Esophagus muscularis mucosa (tissue), 4 donors: ENCODE results near the gene ZBTB7B. TPM values are rescaled to one million over a fixed set of nuclear protein-coding genes. Genes with fewer than 3 reads are reported as not detected.
A peak's percentile ranks its signal among the peaks of the same experiment; 100 is the strongest.

ENCODE experiments used
- DNase-seq: peaks from one replicate; pipeline ENCODE4 v3.0.0-alpha.2; 2017; ENCODE audit errors: extremely low spot score
- H3K27ac ChIP-seq, 4 donors: fragments of 200-600 bp; sonication (generic); replicated peaks in 1 of 4; 1 replicate in 3 of 4; 2 replicates in 1 of 4; pipeline ENCODE4 v1.5.1; 2016 to 2019; ENCODE audit warnings: mild to moderate bottlenecking in 1 of 4
- H3K27me3 ChIP-seq, 4 donors: fragments of 200-600 bp; sonication (generic); one replicate each; pipeline versions ENCODE4 v1.5.1 to v1.6.0; 2016 to 2019
- H3K36me3 ChIP-seq, 4 donors: fragments of 200-600 bp; sonication (generic); one replicate each; pipeline ENCODE4 v1.5.1; 2016 to 2019
- H3K4me1 ChIP-seq, 4 donors: fragments of 200-600 bp; sonication (generic); one replicate each; pipeline ENCODE4 v1.5.1; 2016 to 2019
- H3K4me3 ChIP-seq, 4 donors: fragments of 200-600 bp; sonication (generic); 1 replicate in 2 of 4; 2 replicates in 2 of 4; pipeline ENCODE4 v1.5.1; 2016 to 2019; ENCODE audit warnings: mild to moderate bottlenecking in 4 of 4, moderate library complexity in 1 of 4
- H3K9me3 ChIP-seq, 4 donors: fragments of 200-600 bp; sonication (generic); 1 replicate in 3 of 4; 2 replicates in 1 of 4; pipeline ENCODE4 v1.5.1; 2016 to 2019
- EP300 ChIP-seq: sonication (generic); formaldehyde crosslinking; IDR thresholded peaks from one replicate; pipeline ENCODE4 v1.6.1; 2017; ENCODE audit warnings: antibody characterized with exemption
- POLR2A ChIP-seq: fragments of 450-650 bp; IDR thresholded peaks from one replicate; pipeline ENCODE4 v1.6.1; 2017; ENCODE audit warnings: antibody characterized with exemption, moderate library complexity, mild to moderate bottlenecking, low read depth
- POLR2AphosphoS5 ChIP-seq, 2 donors: sonication (generic); formaldehyde crosslinking; IDR thresholded peaks; one replicate each; pipeline ENCODE4 v1.6.1; 2017; ENCODE audit warnings: antibody characterized with exemption in 2 of 2
- WGBS: methylation state at CpG from one replicate; pipeline ENCODE4 v1.1.5; 2018; 5-methylcytosine and 5-hydroxymethylcytosine counted together
- intact Hi-C: fragments of 100-400 bp; cut with DNase I; formaldehyde crosslinking; loops from one replicate; pipeline ENCODE4 v1.15.1; 2023
- total RNA-seq, 4 donors: library from RNA; depleted of rRNA; stranded (reverse); fragments of >200 nt; gene quantifications; one replicate each; pipeline versions ENCODE4 v1.1.0 to v1.2.1, GENCODE V29; 2016
- TF ChIP-seq, protein P1 (sequence below), 3 experiments: fragments of 200-600 bp in 2 of 3; fragments of 450-650 bp in 1 of 3; sonication (generic) in 2 of 3; IDR thresholded peaks; one replicate each; pipeline ENCODE4 v1.5.1; 2017 to 2019; ENCODE audit warnings: antibody characterized with exemption in 3 of 3, mild to moderate bottlenecking in 2 of 3, moderate library complexity in 1 of 3

Gene ZBTB7B
- total RNA-seq, result 10 to 100 TPM; 50.0 to 68.9 (median 55.8) TPM

DNA sequence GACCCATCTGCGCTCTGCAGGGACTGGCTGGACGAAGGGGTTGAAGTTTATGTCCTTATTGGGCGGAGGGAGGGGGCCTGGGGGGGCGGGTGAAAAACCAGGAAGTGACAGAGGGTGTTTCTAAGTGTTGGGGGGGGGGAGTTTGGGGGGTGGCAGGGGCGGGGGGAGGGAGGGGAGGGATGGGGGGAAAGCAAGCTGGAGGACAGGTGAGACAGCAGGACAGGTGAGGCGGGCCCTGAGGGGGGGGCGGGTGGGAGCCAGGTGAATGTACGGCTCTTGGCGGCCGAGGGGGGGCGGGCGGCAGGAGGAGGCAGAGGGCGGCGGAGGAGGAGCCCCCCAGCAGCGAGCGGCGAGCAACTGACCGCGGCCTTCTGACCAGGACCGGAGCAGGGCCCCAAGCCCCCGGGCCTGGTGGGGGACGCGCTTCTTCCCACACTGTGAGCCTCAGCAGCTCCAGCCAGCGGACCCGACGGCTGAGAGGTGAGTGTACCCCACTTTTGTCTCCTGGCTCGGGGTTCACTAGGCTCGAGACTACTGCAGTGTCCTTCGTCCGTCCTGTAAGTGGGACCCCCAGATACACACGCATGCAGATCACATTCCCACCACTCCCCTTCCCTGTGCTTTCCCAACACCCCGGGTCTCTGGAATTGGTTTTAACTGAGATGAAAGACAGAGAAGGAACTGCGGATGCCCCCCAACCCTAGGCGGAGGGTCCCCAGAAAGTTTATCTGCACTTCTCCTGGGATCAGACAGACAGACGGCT is at the start of gene ZBTB7B:
TSS of gene ZBTB7B (plus strand) at position 339 of the 763 bp plus-strand sequence. CDS start 11,859 bp downstream, outside the sequence.
- Histone ChIP-seq H3K4me3 (peak within 1 kb of the TSS; percentile 80 to 97 (median 92)), H3K27me3 (no peaks in the 10 kb centered on the region), H3K9me3 (no peaks in the 10 kb centered on the region), H3K27ac (peak within 1 kb of the TSS; percentile 97 to 99 (median 98)), H3K36me3 (no peaks in the 10 kb centered on the region), H3K4me1 (peaks cover 51 to 70% (median 63%) of the 10 kb centered on the region in 4 donors)
- 0% methylated on average over 26 of the region's 35 CpGs for WGBS
- intact Hi-C loops, result no loop called here
- no peak for DNase-seq
- TF ChIP-seq, protein P1, sequence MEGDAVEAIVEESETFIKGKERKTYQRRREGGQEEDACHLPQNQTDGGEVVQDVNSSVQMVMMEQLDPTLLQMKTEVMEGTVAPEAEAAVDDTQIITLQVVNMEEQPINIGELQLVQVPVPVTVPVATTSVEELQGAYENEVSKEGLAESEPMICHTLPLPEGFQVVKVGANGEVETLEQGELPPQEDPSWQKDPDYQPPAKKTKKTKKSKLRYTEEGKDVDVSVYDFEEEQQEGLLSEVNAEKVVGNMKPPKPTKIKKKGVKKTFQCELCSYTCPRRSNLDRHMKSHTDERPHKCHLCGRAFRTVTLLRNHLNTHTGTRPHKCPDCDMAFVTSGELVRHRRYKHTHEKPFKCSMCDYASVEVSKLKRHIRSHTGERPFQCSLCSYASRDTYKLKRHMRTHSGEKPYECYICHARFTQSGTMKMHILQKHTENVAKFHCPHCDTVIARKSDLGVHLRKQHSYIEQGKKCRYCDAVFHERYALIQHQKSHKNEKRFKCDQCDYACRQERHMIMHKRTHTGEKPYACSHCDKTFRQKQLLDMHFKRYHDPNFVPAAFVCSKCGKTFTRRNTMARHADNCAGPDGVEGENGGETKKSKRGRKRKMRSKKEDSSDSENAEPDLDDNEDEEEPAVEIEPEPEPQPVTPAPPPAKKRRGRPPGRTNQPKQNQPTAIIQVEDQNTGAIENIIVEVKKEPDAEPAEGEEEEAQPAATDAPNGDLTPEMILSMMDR (IDR thresholded peaks at IDR 0.05), result no peak
- TF ChIP-seq POLR2AphosphoS5 (IDR thresholded peaks at IDR 0.05) (no peak), EP300 (no peak), POLR2A (no peak)

DNA sequence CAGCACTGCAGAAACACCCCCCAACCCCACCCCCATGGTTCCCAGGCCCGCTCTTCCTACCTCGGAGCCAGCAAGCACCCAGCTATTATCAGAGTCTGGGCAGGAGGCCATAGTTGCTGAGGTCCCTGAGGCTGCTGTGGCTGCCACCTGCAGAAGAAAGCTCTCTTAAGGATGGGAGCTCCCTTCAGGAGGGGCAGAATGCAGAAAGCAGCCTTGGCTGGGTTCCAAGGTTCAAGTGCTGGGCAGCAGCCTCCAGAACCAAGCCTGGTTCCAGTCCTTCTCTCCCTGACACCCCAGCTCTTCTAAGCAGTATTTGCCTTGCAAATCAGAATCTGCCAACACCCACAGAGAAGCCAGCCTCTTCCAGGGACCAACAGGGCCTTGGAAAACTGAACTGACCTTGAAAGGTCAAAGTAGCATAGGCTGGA is 49.0 kb upstream of the ZBTB7B start:
- Histone ChIP-seq H3K27ac (peak overlapping the region in 2 of 4 donors; percentile 30 to 32), H3K4me1 (peaks cover 46 to 74% (median 65%) of the 10 kb centered on the region in 4 donors), H3K4me3 (peak overlapping the region in 2 of 4 donors; percentile 6 to 18), H3K9me3 (no peaks in the 10 kb centered on the region), H3K36me3 (peaks cover 12 to 36% (median 21%) of the 10 kb centered on the region in 4 donors), H3K27me3 (no peaks in the 10 kb centered on the region)
- intact Hi-C loops, result no loop called here
- TF ChIP-seq, protein P1 (IDR thresholded peaks at IDR 0.05), result no peak
- no peak for TF ChIP-seq POLR2A
- TF ChIP-seq EP300, result no peak
- TF ChIP-seq POLR2AphosphoS5 (IDR thresholded peaks at IDR 0.05), result no peak
- DNase-seq, result no peak
- 78% methylated on average over 2 of the region's 2 CpGs for WGBS

DNA sequence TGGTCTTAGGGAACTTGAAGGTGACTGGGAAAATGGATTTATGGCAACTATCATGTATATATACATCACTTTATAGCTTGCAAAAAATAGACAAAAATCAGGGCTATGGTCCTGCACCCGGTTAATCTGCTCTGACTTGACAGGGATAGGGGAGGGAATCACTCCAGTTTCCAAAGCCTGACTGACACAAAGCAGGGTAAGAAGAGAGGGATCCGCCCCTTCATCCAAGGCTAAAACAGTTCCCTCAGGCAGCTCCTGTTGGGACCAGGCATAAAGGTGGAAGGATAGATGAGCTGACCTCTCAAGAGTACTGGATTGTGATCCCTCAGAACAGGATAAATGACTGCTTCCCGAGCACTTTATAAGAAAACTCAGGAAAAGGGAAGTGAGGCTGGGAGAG is 48.1 kb upstream of the ZBTB7B start:
- Histone ChIP-seq H3K36me3 (peaks cover 12 to 43% (median 30%) of the 10 kb centered on the region in 4 donors), H3K4me1 (peaks cover 46 to 83% (median 70%) of the 10 kb centered on the region in 4 donors), H3K4me3 (peak overlapping the region; percentile 51 to 69 (median 65)), H3K27me3 (no peaks in the 10 kb centered on the region), H3K27ac (peak overlapping the region in 3 of 4 donors; percentile 86 to 89 (median 86)), H3K9me3 (no peaks in the 10 kb centered on the region)
- TF ChIP-seq POLR2A (no peak), EP300 (no peak), POLR2AphosphoS5 (IDR thresholded peaks at IDR 0.05) (no peak)
- TF ChIP-seq, protein P1 (IDR thresholded peaks at IDR 0.05), result no peak
- 47% methylated on average over 3 of the region's 3 CpGs for WGBS
- no peak for DNase-seq
- intact Hi-C loops, result no loop called here

DNA sequence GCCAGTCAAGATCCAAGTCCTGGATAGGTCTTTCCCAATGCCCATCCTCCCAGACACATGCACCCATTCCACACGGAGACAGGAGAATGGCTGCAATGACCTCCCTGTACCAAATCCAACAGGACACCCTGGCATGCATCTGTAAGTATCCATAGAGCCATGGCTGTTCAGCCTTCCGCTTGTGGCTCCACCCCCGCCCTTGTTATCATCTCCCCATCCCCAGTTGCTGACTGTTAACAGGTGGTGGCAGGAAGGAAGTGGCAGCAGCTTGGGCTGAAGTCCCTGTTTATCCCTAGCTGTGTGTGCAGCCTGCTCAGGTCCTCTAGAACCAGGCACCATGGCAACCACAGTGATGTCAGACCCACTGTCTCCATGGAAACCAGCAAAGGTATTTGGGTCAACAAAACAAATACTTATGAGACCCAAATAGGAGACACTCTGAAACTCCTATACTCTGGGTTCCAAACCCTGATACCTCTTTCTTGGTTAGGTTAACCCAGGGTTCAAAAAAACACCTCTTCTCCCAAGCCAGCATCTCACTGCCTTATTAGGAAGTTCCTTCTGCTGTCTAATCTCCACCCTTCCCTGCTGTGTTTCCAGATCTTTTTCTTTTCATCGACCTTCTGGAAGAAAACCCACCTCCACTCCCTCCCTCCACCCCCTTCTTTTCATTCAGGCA is 47.4 kb upstream of the ZBTB7B start:
- TF ChIP-seq, protein P1 (IDR thresholded peaks at IDR 0.05), result no peak
- TF ChIP-seq POLR2AphosphoS5 (IDR thresholded peaks at IDR 0.05), result peak in 1 of 2 donors; percentile 45
- intact Hi-C loops, result no loop called here
- H3K27ac ChIP-seq, result peak overlapping the region; percentile 86 to 89 (median 86)
- peaks cover 10 to 41% (median 31%) of the 10 kb centered on the region in 4 donors for H3K36me3 ChIP-seq
- DNase-seq, result no peak
- H3K27me3 ChIP-seq, result no peaks in the 10 kb centered on the region
- H3K9me3 ChIP-seq, result no peaks in the 10 kb centered on the region
- peaks cover 46 to 89% (median 76%) of the 10 kb centered on the region in 4 donors for H3K4me1 ChIP-seq
- H3K4me3 ChIP-seq, result peak overlapping the region; percentile 51 to 69 (median 65)
- WGBS, result 8% methylated on average over 2 of the region's 4 CpGs
